Neural cell (in vitro differentiated cells): Measurements from ENCODE around the gene SF3B2. TPM values are rescaled to one million over a fixed set of nuclear protein-coding genes. Genes with fewer than 3 reads are reported as not detected.

Experiments used
- H2AFZ ChIP-seq: fragments of 200-600, 300-800 bp; sonication (generic), shearing (Covaris generic); 2 replicates; pipeline ENCODE4 v1.6.0; 2014; ENCODE audit warnings: low read depth, mild to moderate bottlenecking, antibody characterized with exemption, low read length, moderate library complexity
- H3F3A ChIP-seq: fragments of 200-600 bp; shearing (Covaris generic); 2 replicates; pipeline ENCODE4 v1.6.1; 2016; ENCODE audit warnings: mild to moderate bottlenecking, moderate library complexity, mixed read lengths, antibody characterized with exemption, low read length; ENCODE audit not compliant: insufficient read depth, poor library complexity, severe bottlenecking
- H3K27ac ChIP-seq: fragments of 200-600, 300-800 bp; sonication (generic), shearing (Covaris generic); 2 replicates; pipeline ENCODE4 v1.5.1; 2014; ENCODE audit warnings: mild to moderate bottlenecking, low read length, moderate library complexity
- H3K27me3 ChIP-seq: fragments of 300-800, 200-600 bp; sonication (generic), shearing (Covaris generic); 2 replicates; pipeline ENCODE4 v1.6.0; 2014; ENCODE audit warnings: mild to moderate bottlenecking, low read depth, low read length, moderate library complexity; ENCODE audit not compliant: insufficient read depth
- H3K36me3 ChIP-seq: fragments of 300-800, 200-600 bp; sonication (generic), shearing (Covaris generic); 2 replicates; pipeline ENCODE4 v1.5.1; 2014; ENCODE audit warnings: mild to moderate bottlenecking, antibody characterized with exemption, low read length, moderate library complexity; ENCODE audit not compliant: insufficient read depth
- H3K4me2 ChIP-seq: fragments of 300-800, 200-600 bp; sonication (generic), shearing (Covaris generic); 2 replicates; pipeline ENCODE4 v1.6.0; 2014; ENCODE audit warnings: mild to moderate bottlenecking, low read length
- H3K4me3 ChIP-seq: fragments of 300-800, 200-600 bp; sonication (generic), shearing (Covaris generic); 2 replicates; pipeline ENCODE4 v1.5.1; 2014; ENCODE audit warnings: mild to moderate bottlenecking, low read length, moderate library complexity
- H3K79me2 ChIP-seq: fragments of 200-600 bp; shearing (Covaris generic); replicated peaks from 2 replicates; pipeline ENCODE4 v1.6.0; 2014; ENCODE audit warnings: mild to moderate bottlenecking, low read length, moderate library complexity; ENCODE audit not compliant: insufficient read depth
- H3K9ac ChIP-seq: fragments of 300-800, 200-600 bp; sonication (generic), shearing (Covaris generic); 2 replicates; pipeline ENCODE4 v1.6.1; 2016; ENCODE audit warnings: mild to moderate bottlenecking, low read length, mixed read lengths
- H3K9me2 ChIP-seq: fragments of 200-600 bp; shearing (Covaris generic); 2 replicates; pipeline ENCODE4 v1.6.1; 2016; ENCODE audit warnings: mild to moderate bottlenecking, low read length, mixed read lengths; ENCODE audit not compliant: insufficient read depth
- H3K9me3 ChIP-seq: fragments of 200-600, 300-800 bp; sonication (generic), shearing (Covaris generic); 2 replicates; pipeline ENCODE4 v1.6.1; 2016; ENCODE audit warnings: mild to moderate bottlenecking, mixed run types, low read length, moderate library complexity, mixed read lengths
- H4K20me1 ChIP-seq: fragments of 200-600 bp; shearing (Covaris generic); 2 replicates; pipeline ENCODE4 v1.6.1; 2016; ENCODE audit warnings: mild to moderate bottlenecking, mixed run types; ENCODE audit not compliant: insufficient read depth
- CTCF ChIP-seq: fragments of 450-650 bp; IDR thresholded peaks from 2 replicates; pipeline ENCODE4 v1.5.1; 2014; ENCODE audit warnings: antibody characterized with exemption, mild to moderate bottlenecking, moderate library complexity; ENCODE audit not compliant: poor library complexity, severe bottlenecking
- EP300 ChIP-seq: fragments of 450-650 bp; conservative IDR thresholded peaks from 2 replicates; pipeline ENCODE4 v1.6.1; 2014; ENCODE audit warnings: antibody characterized with exemption, mild to moderate bottlenecking, moderate library complexity; ENCODE audit not compliant: poor library complexity, severe bottlenecking
- EZH2 ChIP-seq: fragments of 200-600, 300-800 bp; shearing (Covaris generic), sonication (generic); IDR thresholded peaks from 2 replicates; pipeline ENCODE4 v1.6.1; 2014; ENCODE audit warnings: antibody characterized with exemption, low read length, borderline replicate concordance, mild to moderate bottlenecking; ENCODE audit not compliant: insufficient read depth, poor library complexity, severe bottlenecking
- MXI1 ChIP-seq: fragments of 450-650 bp; conservative IDR thresholded peaks from 2 replicates; pipeline ENCODE4 v1.6.1; 2014; ENCODE audit warnings: antibody characterized with exemption, mild to moderate bottlenecking; ENCODE audit not compliant: poor library complexity, severe bottlenecking
- POLR2AphosphoS5 ChIP-seq: IDR thresholded peaks from 2 replicates; pipeline ENCODE4 v1.6.1; 2012
- RAD21 ChIP-seq: fragments of 450-650 bp; conservative IDR thresholded peaks from 2 replicates; pipeline ENCODE4 v1.6.1; 2014; ENCODE audit warnings: antibody characterized with exemption, mild to moderate bottlenecking, moderate library complexity
- REST ChIP-seq: IDR thresholded peaks from 2 replicates; pipeline ENCODE4 v1.6.1; 2012; ENCODE audit warnings: borderline replicate concordance
- SMC3 ChIP-seq: fragments of 450-650 bp; conservative IDR thresholded peaks from 2 replicates; pipeline ENCODE4 v1.6.1; 2014; ENCODE audit warnings: antibody characterized with exemption, mild to moderate bottlenecking, moderate library complexity; ENCODE audit not compliant: poor library complexity
- TAF1 ChIP-seq: IDR thresholded peaks from 2 replicates; pipeline ENCODE4 v1.6.1; 2012; ENCODE audit warnings: low read depth
- polyA plus RNA-seq: library from polyadenylated mRNA; depleted of rRNA; stranded (reverse); fragments of >200 nt; gene quantifications from 2 replicates; pipeline ENCODE4 v1.2.3, GENCODE V29; 2014

SF3B2 gene
- polyA plus RNA-seq, 1 donor from 2014 or later = 121 TPM

- no peak overlapping the region for H3K4me2 ChIP-seq
- no peaks in the 10 kb centered on the region for H3K9me2 ChIP-seq
- H3F3A ChIP-seq = no peaks in the 10 kb centered on the region
- no peak overlapping the region for H3K4me3 ChIP-seq
- H4K20me1 ChIP-seq = no peaks in the 10 kb centered on the region
- no peak overlapping the region for H3K27ac ChIP-seq
- no peaks in the 10 kb centered on the region for H3K36me3 ChIP-seq
- TF ChIP-seq EP300 = no peak
- no peak for TF ChIP-seq REST
- no peak for TF ChIP-seq SMC3
- no peak for TF ChIP-seq EZH2
- no peak for TF ChIP-seq MXI1
- no peak for TF ChIP-seq POLR2AphosphoS5
- TF ChIP-seq CTCF = no peak
- no peak for TF ChIP-seq RAD21
- no peaks in the 10 kb centered on the region for H3K27me3 ChIP-seq
- no peak overlapping the region for H3K9ac ChIP-seq
- H3K9me3 ChIP-seq = no peaks in the 10 kb centered on the region
- H3K79me2 ChIP-seq = no peaks in the 10 kb centered on the region
- no peak overlapping the region for H2AFZ ChIP-seq
Measured at GRCh38 chr11:66037327-66037726, 14.8 kb upstream of the SF3B2 start.

- Histone ChIP-seq H4K20me1 (no peaks in the 10 kb centered on the region), H3K9me2 (no peaks in the 10 kb centered on the region), H3K27ac (no peak overlapping the region), H3K79me2 (no peaks in the 10 kb centered on the region), H3K27me3 (no peaks in the 10 kb centered on the region), H3K9me3 (no peaks in the 10 kb centered on the region), H3K9ac (no peak overlapping the region), H3K4me2 (no peak overlapping the region), H3K36me3 (no peaks in the 10 kb centered on the region), H3K4me3 (no peak overlapping the region), H2AFZ (no peak overlapping the region), H3F3A (no peaks in the 10 kb centered on the region)
- TF ChIP-seq REST (no peak), POLR2AphosphoS5 (no peak), TAF1 (no peak), EP300 (no peak), RAD21 (no peak), SMC3 (no peak), CTCF (no peak), MXI1 (no peak), EZH2 (no peak)
Measured at GRCh38 chr11:66039765-66040164, 12.4 kb upstream of the SF3B2 start.
